ENCODE results near the gene ACTA2.

DNA sequence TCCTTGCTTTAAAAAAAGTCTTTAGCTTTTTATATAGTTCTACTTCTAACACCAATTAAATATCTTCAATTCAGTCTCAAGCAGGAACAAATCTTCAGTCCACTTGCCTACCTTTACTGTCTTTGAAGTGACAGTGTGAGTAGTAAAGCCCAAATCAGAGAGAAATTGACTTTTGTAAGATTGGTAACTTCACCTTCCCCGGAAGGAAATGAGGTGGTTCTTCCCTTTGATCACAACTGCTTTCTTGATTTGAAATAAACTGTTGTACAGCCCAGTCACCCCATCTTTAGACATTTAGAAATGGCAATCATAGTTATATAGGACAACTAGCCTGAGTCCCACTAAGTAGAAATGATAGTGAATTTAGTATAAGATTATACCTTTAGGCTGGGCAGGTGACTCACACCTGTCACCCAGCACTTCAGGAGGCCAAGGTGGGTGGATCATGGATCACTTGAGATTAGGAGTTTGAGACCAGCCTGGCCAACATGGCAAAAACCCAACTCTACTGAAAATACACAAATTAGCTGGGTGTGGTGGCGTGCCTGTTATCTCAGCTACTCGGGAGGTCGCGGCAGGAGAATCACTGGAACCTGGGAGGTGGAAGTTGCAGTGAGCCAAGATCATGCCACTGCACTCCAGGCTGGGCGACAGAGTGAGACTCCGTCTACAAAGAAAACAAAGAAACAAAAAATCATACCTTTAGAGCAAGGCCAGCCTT is 42.7 kb upstream of the ACTA2 start:
- TF ChIP-seq, protein P1, sequence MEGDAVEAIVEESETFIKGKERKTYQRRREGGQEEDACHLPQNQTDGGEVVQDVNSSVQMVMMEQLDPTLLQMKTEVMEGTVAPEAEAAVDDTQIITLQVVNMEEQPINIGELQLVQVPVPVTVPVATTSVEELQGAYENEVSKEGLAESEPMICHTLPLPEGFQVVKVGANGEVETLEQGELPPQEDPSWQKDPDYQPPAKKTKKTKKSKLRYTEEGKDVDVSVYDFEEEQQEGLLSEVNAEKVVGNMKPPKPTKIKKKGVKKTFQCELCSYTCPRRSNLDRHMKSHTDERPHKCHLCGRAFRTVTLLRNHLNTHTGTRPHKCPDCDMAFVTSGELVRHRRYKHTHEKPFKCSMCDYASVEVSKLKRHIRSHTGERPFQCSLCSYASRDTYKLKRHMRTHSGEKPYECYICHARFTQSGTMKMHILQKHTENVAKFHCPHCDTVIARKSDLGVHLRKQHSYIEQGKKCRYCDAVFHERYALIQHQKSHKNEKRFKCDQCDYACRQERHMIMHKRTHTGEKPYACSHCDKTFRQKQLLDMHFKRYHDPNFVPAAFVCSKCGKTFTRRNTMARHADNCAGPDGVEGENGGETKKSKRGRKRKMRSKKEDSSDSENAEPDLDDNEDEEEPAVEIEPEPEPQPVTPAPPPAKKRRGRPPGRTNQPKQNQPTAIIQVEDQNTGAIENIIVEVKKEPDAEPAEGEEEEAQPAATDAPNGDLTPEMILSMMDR (IDR thresholded peaks at IDR 0.05), result no peak
- TF ChIP-seq POLR2A (IDR thresholded peaks at IDR 0.05) (no peak), EP300 (IDR thresholded peaks at IDR 0.05) (no peak)

All from tibial nerve (tissue), 4 donors.